Measurements from ENCODE around the gene TRIM24.

TRIM24 gene

GRCh38 chr7:138581065-138581464 lies 121.0 kb downstream of the TRIM24 start:
- DNase-seq, result no peak

- DNase-seq, result no peak
These were observed 124.2 kb downstream of the TRIM24 start for GRCh38 chr7:138584283-138584682.

GRCh38 chr7:138584696-138585095 lies 124.6 kb downstream of the TRIM24 start:
- DNase-seq, result no peak

GRCh38 chr7:138585283-138585993 lies 125.4 kb downstream of the TRIM24 start:
- DNase-seq, result no peak

- DNase-seq, result no peak
These were observed 127.4 kb downstream of the TRIM24 start for GRCh38 chr7:138587485-138587884.

- DNase-seq, result no peak
These were observed 128.9 kb downstream of the TRIM24 start for GRCh38 chr7:138588986-138589385.

GRCh38 chr7:138590154-138590553 lies 130.1 kb downstream of the TRIM24 start:
- DNase-seq, result no peak

- no peak for DNase-seq
These were observed 135.4 kb downstream of the TRIM24 start for GRCh38 chr7:138595454-138595853.

- DNase-seq, result no peak
These were observed 142.4 kb downstream of the TRIM24 start for GRCh38 chr7:138602451-138602850.

- DNase-seq, result peak in 1 of 2 donors; percentile 2
These were observed 143.7 kb downstream of the TRIM24 start for GRCh38 chr7:138603549-138604318.

- DNase-seq, result no peak
These were observed 146.2 kb downstream of the TRIM24 start for GRCh38 chr7:138606236-138606635.

- no peak for DNase-seq
These were observed 147.4 kb downstream of the TRIM24 start for GRCh38 chr7:138607216-138608126.

GRCh38 chr7:138608275-138608674 lies 148.2 kb downstream of the TRIM24 start:
- DNase-seq, result peak; percentile 12 to 42

- no peak for DNase-seq
These were observed 150.7 kb downstream of the TRIM24 start for GRCh38 chr7:138610671-138611170.

GRCh38 chr7:138613630-138614029 lies 153.6 kb downstream of the TRIM24 start:
- DNase-seq, result no peak

- DNase-seq, result no peak
These were observed 156.0 kb downstream of the TRIM24 start for GRCh38 chr7:138616085-138616484.

- no peak for DNase-seq
These were observed 158.4 kb downstream of the TRIM24 start for GRCh38 chr7:138618506-138618905.

- no peak for DNase-seq
These were observed 158.9 kb downstream of the TRIM24 start for GRCh38 chr7:138618933-138619332.

- no peak for DNase-seq
These were observed 162.8 kb downstream of the TRIM24 start for GRCh38 chr7:138622841-138623240.

GRCh38 chr7:138625084-138625848 lies 165.2 kb downstream of the TRIM24 start:
- no peak for DNase-seq

GRCh38 chr7:138625849-138626230 lies 165.8 kb downstream of the TRIM24 start:
- peak in 1 of 2 donors; percentile 13 for DNase-seq

- no peak for DNase-seq
These were observed 166.8 kb downstream of the TRIM24 start for GRCh38 chr7:138626846-138627245.
